ENCODE data around the gene GATAD2B.
A peak's percentile ranks its signal among the peaks of the same experiment; 100 is the strongest.
"Not testable (repeated sequence)": the region's sequence is repeated elsewhere in the genome, so short reads cannot be mapped to it uniquely, and the experiment has no call there.

The GATAD2B gene

DNA sequence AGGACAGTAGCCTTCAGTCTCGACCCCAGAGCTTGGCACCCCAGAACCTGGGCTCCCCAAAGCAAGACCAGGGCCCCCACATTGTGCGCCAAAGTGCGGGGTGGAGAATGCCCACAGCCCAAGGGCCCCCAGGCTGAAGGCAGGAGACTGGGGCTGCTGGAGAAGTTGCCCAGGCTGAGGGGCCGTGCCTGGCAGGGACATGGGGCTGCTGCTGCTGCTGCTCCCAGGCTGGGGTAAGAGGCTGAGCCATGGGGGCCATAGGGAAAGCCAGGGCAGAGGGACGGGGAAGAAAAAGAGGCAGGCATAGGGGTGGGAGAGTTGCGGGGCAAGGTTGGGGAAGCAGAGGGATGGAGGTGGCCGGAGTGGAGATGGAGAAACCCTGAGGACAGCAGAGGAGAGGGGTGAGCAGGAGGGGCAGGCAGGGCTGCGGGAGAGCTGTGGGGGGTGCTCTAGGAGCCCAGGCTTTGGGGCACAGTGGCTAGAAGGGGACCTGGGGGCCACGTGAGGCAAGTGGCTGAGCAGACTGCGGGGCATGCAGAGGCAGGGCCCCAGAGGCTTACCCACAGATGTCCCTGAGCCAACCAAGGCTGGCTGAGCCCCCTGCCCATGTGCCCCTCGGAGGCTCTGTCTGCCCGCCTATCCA is 128.7 kb downstream of the GATAD2B start:
- no peak for DNase-seq

DNA sequence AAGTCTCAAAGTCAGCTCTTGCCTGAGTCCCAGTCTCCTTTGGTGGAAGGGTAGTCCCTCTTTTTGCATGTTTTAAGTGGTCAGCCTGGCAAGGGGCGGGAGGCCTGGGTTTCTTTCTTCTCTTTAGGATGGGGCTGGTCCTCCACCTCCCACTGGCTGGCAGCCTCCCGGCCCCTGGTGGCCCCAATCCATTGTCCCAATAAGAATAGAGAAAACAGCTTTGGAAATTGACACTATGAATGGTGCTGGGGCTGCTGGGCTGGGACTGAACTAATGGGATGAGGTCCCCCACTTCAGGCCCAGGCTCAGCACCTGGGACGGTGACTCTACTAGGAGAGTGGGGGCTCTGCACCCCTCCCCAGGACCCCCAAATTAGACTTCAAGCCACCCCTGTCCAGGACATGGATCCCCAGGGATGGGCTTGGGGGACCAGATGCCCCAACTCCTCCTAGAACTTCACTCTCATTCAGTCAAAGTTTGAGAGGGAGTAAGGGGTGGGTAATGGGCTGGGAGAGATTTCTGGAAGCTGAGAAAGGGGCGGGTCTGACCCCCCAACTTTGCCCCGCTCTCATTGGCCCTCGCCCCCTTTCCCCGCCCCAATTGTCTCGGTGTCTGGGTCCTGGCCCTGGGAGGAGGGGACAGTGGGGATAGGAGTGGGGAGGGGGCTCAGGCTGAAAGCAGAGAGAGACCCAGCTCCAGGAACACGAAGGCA is 129.4 kb downstream of the GATAD2B start:
- no peak for DNase-seq

DNA sequence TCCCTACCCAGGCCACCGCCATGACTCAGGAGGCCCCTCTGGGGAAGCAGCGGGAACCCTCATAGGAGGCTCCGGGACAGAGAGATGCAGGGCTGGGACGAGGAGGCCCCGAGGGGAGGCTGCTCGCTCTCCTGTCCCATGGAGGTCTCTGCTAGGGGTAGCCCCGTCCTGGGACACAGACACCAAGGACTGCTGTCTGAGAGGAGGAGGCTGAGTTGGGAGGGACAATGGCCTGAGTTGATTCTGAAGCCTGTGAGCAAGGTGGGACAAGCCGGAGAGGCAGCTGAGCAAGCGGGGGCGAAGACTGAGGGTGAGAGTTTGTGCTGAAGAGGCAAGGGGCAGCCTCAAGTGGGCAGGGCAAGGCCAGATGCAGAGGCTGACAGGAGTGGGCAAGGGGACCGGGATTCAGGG is 130.1 kb downstream of the GATAD2B start:
- no peak for DNase-seq

DNA sequence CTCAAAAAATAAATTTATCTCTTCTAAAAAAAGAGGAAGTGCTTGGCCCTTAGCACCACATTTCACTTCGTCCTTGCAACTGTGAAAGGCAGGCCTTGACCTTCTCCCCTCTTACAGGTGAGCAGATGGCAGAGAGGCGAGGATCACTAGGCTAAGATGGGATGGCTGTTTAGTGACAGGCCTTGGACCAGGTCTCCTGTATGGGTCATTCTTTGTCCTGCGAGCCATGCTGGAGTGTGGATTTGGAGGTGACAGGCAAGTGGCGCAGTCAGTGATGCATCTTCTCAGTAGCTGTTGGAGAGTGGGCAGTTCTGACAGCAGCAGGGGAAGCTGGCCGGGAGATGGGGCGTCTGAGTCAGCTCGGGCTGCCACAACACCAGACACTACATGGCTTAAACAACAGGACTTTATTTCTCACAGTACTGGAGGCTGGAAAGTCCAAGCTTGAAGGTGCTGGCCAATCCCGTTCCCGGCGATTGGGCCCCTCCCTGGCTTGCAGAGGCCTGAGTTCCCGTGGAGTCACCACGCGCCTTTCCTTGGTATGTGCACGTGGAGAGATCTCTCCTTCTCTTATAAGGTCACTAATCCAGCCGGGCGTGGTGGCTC is 131.0 kb downstream of the GATAD2B start:
- DNase-seq = no peak

DNA sequence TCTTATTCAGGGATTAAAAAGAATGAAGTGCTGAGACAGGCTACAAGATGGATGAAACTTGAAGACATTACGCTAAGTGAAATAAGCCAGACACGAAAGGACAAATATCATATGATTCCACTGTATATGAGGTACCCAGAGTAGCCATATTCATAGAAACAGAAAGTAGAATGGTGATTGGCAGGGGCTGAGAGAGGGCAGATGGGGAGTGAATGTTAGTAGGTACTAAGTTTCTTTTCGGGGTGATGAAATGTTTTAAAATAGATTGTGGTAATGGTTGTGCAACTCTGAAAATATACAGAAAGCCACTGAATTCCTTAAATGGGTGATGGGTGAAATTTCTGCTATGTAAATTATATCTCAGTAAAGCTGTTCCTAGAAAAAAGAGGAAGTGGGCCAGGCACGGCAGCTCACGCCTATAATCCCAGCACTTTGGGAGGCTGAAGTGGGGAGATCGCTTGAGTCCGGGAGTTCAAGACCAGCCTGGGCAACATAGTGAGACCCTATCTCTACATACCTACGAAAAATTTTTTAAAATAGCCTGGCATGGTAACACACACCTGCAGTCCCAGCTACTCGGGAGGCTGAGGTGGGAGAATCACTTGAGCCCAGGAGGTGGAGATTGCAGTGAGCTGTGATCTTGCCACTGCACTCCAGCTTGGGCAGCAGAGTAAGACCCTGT is 131.7 kb downstream of the GATAD2B start:
- no peak for DNase-seq

DNA sequence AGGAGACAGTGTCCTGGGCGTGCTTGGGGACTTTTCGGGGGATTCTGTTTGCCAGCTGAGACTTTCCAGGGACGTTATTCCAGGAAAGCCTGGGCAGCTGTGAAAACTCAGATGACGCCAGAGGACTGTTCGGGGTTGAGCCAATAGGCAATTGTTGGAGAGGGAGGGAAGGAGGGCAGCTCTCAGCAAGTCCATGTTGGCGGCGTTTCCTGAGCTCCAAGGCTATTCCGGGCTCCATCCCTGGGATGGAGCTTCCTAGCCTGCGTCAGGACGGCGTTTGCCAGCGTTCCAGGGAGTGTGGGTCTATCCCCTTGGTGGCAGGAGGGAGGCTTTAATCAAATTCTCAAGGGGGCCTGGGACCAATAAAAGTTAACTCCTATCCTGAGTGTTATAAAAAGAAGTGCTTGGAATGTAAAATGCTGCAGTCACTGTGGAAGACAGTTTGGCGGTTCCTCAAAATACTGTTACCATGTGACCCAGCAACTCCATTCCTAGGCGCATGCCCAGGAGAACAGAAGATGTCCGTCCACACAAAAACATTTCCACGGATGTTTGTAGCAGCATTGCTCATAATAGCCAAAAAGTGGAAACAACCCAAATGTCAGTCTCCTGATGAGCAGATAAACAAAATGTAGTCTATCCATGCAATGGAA is 132.3 kb downstream of the GATAD2B start:
- no peak for DNase-seq

DNA sequence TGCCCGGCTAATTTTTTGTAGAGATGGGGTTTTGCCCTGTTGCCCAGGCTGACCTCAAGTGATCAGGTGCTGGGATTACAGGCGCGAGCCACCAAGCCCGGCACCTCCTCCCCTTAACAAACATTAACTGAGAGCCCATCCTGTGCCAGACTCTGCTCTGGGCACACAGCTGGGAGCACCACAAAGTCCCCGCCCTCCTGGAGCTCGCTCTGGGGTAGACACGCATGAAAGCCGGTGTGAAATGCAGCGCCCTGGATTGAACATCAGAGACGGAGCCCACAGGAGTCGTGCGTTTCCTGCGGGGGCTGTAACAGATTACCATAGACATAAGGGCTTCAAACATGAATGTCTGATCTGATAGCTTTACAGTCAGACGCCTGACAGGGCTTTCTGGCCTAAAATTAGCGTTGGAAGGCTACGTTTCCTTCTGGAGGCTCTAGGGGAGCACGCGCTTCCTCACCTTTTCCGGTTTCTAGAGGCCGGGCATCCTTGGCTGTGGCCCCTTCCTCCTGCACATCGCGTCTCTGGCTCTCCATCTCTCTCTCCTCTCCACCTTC is 133.2 kb downstream of the GATAD2B start:
- no peak for DNase-seq

DNA sequence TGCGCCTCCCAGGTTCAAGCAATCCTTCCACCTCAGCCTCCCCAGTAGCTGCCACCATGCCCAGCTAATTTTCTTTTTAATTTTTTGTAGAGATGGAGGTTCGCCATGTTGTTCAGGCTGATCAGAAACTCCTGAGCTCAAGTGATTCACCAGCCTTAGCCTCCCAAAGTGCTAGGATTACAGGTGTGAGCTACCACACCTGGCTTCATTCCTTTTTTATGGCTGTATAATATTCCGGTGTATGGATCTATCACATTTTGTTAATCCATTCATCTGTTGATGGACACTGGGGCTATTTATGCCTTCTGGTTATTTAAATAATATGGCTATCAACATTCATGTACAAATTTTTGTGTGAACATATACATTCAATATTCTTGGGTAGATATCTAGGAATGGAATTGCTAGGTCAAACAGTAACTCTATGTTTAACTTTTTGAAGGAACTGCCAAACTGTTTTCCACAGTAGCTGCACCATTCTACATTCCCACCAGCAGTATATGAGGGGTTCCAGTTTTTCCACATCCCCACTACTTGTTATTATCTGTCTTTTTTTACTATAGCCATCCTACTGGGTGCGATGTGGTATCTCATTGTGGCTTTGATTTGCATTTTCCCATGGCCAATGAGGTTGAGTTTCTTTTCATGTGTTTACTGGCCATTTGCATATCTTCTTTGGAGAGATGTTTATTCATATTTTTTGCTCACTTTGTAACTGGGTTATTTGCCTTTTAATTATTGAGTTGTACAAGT is 136.6 kb downstream of the GATAD2B start:
- no peak for DNase-seq

DNA sequence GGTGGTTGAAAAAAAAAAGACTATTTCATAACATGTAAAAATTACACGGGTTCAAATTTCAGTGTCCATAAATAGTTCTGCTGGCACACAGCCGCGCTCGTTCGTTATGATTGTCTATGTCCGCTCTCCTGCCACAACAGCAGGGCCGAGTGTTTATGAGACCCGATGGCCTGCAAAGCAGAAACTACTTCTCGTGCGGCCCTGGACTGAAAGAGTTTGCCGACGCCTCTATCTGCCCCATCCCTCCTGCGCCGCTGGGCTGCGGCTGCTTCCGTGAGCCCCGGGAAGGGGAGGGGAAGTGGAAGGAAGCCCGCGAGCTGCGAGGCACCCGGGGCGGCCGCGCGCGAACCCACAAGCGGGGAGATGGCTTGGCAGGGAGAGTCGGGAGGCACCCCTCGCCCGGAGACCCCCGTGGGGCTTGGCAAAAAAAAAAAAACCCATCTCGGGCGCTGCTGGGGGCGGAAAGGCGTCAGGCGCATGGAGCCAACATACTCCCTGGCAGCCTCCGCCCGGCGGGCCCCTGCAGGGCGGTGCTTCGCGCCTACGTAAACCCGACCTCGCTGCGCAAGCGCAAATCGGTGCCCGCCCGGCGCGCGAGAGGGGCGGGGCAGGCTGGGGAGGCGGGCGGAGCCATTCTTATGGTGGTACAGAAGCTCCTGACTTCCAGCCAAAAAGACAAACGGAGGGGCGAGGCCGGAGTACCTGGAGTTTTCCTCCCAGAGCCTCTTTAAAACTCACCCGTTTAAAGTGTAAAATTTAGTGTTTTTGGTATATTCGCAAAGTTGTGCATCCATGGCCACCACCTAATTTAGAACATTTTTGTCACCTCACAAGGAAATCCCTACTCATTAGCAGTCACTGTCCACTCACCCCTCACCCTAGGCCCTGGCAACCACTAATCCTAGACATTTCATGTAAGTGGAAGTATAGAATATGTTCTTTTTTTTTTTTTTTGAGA is 139.3 kb downstream of the GATAD2B start:
- DNase-seq = peak; percentile 82 to 88 (median 84)

DNA sequence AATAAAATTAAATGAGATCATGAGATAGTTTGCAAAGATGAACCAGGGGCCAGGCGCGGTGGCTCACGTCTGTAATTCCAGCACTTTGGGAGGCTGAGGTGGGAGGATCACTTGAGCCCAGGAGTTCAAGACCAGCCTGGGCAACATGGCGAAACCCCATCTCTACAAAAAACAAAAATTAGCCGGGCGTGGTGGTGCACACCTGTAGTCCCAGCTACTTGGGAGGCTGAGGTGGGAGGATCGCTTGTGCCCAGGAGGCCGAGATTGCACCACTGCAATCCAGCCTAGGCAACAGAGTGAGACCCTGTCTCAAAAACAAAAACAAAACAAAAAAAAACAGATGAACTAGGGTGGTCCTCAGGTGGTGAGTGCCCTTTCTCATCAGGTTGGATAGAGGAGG is 140.1 kb downstream of the GATAD2B start:
- not testable (repeated sequence) for DNase-seq

DNA sequence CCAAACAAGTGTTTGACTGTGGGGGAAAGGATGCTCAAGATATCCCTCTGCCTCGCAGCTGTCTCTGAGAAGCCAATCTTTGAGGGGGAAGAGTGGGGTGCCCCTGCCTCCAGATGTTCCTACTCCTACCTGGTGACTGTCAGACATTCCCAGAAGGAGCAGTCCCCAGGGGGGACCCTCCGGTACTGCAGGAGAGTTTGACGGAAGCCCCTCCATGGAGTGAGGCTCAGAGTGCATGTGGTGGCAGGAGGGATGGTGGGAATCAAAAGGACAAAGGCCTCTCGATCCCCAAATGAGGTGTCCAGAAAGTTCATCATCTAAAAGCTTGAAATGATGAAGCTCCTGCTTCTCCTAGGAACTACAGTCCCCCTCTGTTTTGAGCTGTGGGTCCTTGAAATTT is 142.2 kb downstream of the GATAD2B start:
- DNase-seq = no peak

DNA sequence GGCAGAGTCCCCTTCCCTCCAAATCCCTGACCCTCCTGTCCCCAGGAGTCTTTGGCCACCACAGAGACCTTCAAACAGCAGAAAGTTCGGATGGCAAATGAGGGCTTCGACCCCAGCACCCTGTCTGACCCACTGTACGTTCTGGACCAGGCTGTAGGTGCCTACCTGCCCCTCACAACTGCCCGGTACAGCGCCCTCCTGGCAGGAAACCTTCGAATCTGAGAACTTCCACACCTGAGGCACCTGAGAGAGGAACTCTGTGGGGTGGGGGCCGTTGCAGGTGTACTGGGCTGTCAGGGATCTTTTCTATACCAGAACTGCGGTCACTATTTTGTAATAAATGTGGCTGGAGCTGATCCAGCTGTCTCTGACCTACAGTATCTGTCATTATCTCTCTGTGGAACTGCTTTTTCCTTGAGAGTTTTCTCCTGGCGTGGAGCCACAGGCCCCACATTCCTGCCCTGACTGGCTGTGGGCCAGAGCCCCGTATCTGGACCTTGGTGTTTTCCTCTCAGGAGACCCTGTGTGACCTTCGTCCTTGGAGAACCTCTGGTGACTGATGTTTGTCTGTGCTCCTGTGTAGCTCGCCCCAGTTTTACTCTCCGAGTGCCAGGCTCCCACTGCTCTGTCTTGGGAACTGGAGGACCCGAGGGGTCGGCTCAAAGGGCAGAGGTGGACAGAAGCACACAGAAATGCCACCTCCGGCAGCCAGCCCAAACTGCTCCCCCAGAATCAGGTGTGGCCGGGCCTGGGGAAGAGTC is 142.8 kb downstream of the GATAD2B start:
- no peak for DNase-seq

DNA sequence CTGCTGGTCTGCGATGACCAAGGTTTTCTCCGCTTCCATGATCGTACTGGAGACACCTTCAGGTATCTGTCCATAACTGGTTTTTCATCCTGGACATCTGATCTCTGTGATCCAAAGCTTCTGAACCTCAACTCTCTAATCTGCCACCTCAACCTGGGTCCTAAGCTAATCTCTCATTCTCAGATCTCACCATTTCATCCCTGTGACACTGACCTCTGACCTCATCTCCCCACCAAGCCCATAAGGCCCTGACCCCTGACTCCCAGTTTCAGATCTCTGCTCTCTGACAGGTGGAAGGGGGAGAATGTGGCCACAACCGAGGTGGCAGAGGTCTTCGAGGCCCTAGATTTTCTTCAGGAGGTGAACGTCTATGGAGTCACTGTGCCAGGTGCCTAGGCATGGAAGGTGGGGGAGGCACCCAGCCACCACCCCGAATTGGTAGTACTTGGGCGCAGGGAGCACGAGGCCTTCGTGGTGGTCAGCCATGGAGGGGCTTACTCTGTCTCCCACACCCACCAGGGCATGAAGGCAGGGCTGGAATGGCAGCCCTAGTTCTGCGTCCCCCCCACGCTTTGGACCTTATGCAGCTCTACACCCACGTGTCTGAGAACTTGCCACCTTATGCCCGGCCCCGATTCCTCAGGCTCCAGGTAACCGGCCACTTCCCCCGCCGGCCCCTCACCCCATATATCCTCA is 143.8 kb downstream of the GATAD2B start:
- DNase-seq = no peak

DNA sequence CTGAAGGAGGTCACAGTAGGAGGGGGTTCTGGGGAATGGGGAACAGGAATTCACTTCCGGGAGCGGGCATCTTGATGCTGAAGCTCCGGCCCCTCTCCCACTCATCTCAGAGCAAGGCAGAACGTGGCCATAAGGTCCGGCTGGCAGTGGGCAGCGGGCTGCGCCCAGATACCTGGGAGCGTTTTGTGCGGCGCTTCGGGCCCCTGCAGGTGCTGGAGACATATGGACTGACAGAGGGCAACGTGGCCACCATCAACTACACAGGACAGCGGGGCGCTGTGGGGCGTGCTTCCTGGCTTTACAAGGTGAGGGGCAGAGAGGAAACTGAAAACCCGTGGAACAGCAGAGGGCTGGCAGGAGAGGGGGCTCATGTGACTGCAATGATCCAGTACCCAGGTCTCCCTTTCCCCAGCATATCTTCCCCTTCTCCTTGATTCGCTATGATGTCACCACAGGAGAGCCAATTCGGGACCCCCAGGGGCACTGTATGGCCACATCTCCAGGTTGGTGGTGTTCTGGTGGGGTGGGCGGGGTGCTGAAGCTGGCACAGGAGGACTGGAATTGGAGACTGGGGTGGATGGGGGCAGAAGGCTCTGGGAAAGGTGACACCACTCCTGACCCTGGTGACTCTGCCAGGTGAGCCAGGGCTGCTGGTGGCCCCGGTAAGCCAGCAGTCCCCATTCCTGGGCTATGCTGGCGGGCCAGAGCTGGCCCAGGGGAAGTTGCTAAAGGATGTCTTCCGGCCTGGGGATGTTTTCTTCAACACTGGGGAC is 144.5 kb downstream of the GATAD2B start:
- DNase-seq = no peak

DNA sequence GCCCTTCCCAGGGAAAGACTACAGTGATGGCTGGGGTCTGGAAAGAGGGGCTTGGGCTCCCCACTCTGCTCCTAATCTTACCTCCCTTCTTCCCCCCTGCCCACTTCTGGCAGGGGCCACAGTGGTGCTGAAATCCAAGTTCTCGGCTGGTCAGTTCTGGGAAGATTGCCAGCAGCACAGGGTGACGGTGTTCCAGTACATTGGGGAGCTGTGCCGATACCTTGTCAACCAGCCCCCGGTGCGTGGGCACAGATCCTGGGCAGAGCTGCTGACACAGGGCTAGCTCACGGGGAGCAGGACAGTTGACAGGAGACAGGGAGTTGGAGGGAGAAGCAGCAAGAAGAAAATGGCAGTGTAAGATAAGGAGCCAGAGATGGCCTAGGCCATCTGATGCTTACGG is 145.1 kb downstream of the GATAD2B start:
- no peak for DNase-seq

DNA sequence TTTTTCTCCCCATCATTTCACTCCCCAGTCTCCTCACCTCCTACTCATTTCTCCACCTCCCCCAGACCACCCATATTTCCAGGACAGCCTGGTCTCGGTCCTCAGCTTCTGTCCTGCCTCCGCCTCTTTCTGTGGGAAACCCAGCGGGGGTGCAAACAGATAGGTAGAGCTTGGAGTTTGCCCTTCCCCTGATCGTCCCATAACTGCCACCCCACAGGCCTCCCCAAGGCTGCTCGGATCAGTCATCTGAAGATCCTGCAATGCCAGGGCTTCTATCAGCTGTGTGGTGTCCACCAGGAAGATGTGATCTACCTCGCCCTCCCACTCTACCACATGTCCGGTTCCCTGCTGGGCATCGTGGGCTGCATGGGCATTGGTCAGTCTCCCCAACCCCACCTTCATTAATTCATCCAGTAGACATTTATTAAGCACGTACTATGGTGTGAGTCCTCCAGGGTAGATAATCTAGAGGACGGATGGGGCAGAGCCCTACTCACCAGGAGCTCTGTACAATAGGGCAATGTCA is 145.9 kb downstream of the GATAD2B start:
- DNase-seq = no peak

DNA sequence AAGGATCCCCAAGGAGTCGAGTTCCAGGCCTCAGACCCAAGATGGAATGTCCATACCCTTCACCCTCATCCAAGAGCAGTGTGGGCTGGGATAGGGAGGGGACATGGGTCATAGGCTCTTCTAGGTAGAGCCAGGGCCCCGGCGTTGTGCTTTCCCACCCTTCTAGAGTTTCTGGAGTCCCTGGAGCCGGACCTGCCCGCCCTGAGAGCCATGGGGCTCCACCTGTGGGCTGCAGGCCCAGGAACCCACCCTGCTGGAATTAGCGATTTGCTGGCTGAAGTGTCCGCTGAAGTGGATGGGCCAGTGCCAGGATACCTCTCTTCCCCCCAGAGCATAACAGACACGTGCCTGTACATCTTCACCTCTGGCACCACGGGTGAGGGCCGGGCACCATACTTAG is 146.4 kb downstream of the GATAD2B start:
- no peak for DNase-seq
